Upper lobe of left lung (tissue), 4 donors: ENCODE data around the gene HPD.

ENCODE experiments used
- EP300 ChIP-seq, 4 donors: sonication (generic); formaldehyde crosslinking; IDR thresholded peaks; one replicate each; pipeline ENCODE4 v1.5.1; 2017; ENCODE audit warnings: antibody characterized with exemption in 4 of 4, control low read depth in 2 of 4
- POLR2A ChIP-seq, 4 donors: fragments of 450-650 bp; IDR thresholded peaks; one replicate each; pipeline ENCODE4 v1.5.1; 2016 to 2017; ENCODE audit warnings: antibody characterized with exemption in 4 of 4, mild to moderate bottlenecking in 2 of 4
- POLR2AphosphoS5 ChIP-seq, 2 donors: sonication (generic); formaldehyde crosslinking; IDR thresholded peaks; one replicate each; pipeline ENCODE4 v1.5.1; 2017; ENCODE audit warnings: antibody characterized with exemption in 2 of 2
- TF ChIP-seq, protein P1 (sequence below), 6 experiments: fragments of 450-650 bp in 4 of 6; fragments of 200-600 bp in 2 of 6; sonication (generic) in 2 of 6; IDR thresholded peaks; one replicate each; pipeline ENCODE4 v1.5.1; 2016 to 2019; ENCODE audit warnings: antibody characterized with exemption in 6 of 6

DNA sequence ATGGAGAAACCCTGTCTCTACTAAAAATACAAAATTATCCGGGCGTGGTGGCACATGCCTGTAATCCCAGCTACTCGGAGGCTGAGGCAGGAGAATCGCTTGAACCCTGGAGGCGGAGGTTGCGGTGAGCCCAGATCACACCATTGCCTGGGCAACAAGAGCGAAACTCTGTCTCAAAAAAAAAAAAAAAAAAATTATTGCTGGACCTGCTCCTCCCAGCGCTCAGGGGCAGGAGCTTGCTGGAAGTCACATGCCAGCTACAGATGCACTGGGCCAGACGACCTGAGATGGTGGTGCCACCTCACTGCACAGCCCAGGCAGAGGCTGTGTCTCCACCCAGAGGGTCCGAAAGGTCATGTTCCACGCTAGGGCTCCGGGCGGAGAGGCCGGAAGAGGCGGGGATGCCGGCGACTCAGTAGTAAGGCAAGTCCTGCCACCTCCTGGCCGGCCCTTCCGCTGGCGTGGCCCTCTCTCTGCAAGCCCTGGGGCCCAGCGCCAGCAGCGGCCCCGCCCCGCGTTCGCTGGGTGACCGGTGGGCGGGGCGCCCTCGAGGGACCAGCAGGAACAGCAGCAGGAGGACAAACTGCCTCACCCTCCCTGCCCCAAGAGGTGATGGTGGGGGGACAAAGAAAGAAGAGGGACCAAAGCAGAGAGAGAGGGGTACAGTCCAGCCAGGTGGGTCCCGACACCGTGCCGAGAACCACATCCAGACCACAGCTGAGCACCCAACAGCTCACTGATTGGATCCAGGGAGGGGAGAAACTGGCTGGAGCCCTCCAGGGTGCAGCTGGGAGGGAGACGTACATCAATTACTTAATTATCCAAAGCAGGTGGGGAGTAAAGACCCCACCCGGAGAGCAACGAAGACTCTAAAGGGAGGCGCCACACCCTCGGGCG lies 61.6 kb downstream of the HPD start:
- TF ChIP-seq, protein P1, sequence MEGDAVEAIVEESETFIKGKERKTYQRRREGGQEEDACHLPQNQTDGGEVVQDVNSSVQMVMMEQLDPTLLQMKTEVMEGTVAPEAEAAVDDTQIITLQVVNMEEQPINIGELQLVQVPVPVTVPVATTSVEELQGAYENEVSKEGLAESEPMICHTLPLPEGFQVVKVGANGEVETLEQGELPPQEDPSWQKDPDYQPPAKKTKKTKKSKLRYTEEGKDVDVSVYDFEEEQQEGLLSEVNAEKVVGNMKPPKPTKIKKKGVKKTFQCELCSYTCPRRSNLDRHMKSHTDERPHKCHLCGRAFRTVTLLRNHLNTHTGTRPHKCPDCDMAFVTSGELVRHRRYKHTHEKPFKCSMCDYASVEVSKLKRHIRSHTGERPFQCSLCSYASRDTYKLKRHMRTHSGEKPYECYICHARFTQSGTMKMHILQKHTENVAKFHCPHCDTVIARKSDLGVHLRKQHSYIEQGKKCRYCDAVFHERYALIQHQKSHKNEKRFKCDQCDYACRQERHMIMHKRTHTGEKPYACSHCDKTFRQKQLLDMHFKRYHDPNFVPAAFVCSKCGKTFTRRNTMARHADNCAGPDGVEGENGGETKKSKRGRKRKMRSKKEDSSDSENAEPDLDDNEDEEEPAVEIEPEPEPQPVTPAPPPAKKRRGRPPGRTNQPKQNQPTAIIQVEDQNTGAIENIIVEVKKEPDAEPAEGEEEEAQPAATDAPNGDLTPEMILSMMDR (IDR thresholded peaks at IDR 0.05), result peak in 5 of 6 experiments; percentile 22 to 65 (median 48)
- TF ChIP-seq POLR2A (IDR thresholded peaks at IDR 0.05), result peak in 1 of 4 donors; percentile 41
- peak; percentile 71 to 78 for TF ChIP-seq POLR2AphosphoS5 (IDR thresholded peaks at IDR 0.05)
- TF ChIP-seq EP300 (IDR thresholded peaks at IDR 0.05), result peak in 1 of 4 donors; percentile 51
